ENCODE measurements around the gene PLXNC1.

PLXNC1 gene

GRCh38 chr12:94157981-94158411 is 9.6 kb downstream of the PLXNC1 start:
- ChIA-PET CTCF (no interaction called here), POLR2A (no interaction called here)
- TF ChIP-seq SP1 (IDR thresholded peaks at IDR 0.05) (no peak), ELF4 (IDR thresholded peaks at IDR 0.05) (no peak), ARNT (IDR thresholded peaks at IDR 0.05) (no peak)
- DNase-seq (ENCODE audit: extremely low spot score), result no peak

GRCh38 chr12:94158666-94159065 is 10.3 kb downstream of the PLXNC1 start:
- ChIA-PET CTCF (no interaction called here), POLR2A (no interaction called here)
- TF ChIP-seq BHLHE40 (IDR thresholded peaks at IDR 0.05; ENCODE audit: borderline replicate concordance) (no peak), L3MBTL2 (conservative IDR thresholded peaks at IDR 0.05) (no peak), LEF1 (IDR thresholded peaks at IDR 0.05; ENCODE audit: borderline replicate concordance) (no peak), PKNOX1 (IDR thresholded peaks at IDR 0.05) (no peak), ARNT (IDR thresholded peaks at IDR 0.05) (no peak), NFRKB (IDR thresholded peaks at IDR 0.05) (no peak), ZNF384 (IDR thresholded peaks at IDR 0.05) (no peak), HDGF (IDR thresholded peaks at IDR 0.05; ENCODE audit: borderline replicate concordance) (no peak), FOXK2 (IDR thresholded peaks at IDR 0.05) (no peak), TARDBP (IDR thresholded peaks at IDR 0.05) (no peak), FOXM1 (IDR thresholded peaks at IDR 0.05; ENCODE audit: borderline replicate concordance) (no peak), SUZ12 (IDR thresholded peaks at IDR 0.05) (no peak), ELF4 (IDR thresholded peaks at IDR 0.05) (no peak), FOXA1 (IDR thresholded peaks at IDR 0.05) (no peak), CTBP1 (IDR thresholded peaks at IDR 0.05; ENCODE audit: borderline replicate concordance) (no peak)
- DNase-seq (ENCODE audit: extremely low spot score), result no peak

GRCh38 chr12:94162108-94162507 is 13.7 kb downstream of the PLXNC1 start:
- ChIA-PET CTCF (no interaction called here), POLR2A (no interaction called here)
- no peak for TF ChIP-seq HDGF (IDR thresholded peaks at IDR 0.05; ENCODE audit: borderline replicate concordance)
- TF ChIP-seq PKNOX1 (IDR thresholded peaks at IDR 0.05), result no peak
- no peak for TF ChIP-seq SP1 (IDR thresholded peaks at IDR 0.05)
- TF ChIP-seq SUZ12 (IDR thresholded peaks at IDR 0.05), result no peak
- TF ChIP-seq FOXK2 (IDR thresholded peaks at IDR 0.05), result no peak
- no peak for TF ChIP-seq ELF4 (IDR thresholded peaks at IDR 0.05)
- TF ChIP-seq TARDBP (IDR thresholded peaks at IDR 0.05), result no peak
- no peak for TF ChIP-seq FOXM1 (IDR thresholded peaks at IDR 0.05; ENCODE audit: borderline replicate concordance)
- no peak for TF ChIP-seq FOXA1 (IDR thresholded peaks at IDR 0.05)
- no peak for TF ChIP-seq CTBP1 (IDR thresholded peaks at IDR 0.05; ENCODE audit: borderline replicate concordance)
- TF ChIP-seq ARNT (IDR thresholded peaks at IDR 0.05), result no peak
- TF ChIP-seq ZNF384 (IDR thresholded peaks at IDR 0.05), result no peak
- DNase-seq (ENCODE audit: extremely low spot score), result no peak

- no peak for TF ChIP-seq PKNOX1 (IDR thresholded peaks at IDR 0.05)
- no peak for TF ChIP-seq LEF1 (IDR thresholded peaks at IDR 0.05; ENCODE audit: borderline replicate concordance)
- no peak for TF ChIP-seq SP1 (IDR thresholded peaks at IDR 0.05)
- TF ChIP-seq L3MBTL2 (conservative IDR thresholded peaks at IDR 0.05), result no peak
- TF ChIP-seq FOXA1 (IDR thresholded peaks at IDR 0.05), result no peak
- TF ChIP-seq ELF4 (IDR thresholded peaks at IDR 0.05), result no peak
- TF ChIP-seq FOXK2 (IDR thresholded peaks at IDR 0.05), result no peak
- TF ChIP-seq ARNT (IDR thresholded peaks at IDR 0.05), result no peak
- TF ChIP-seq BHLHE40 (IDR thresholded peaks at IDR 0.05; ENCODE audit: borderline replicate concordance), result no peak
- no peak for TF ChIP-seq HDGF (IDR thresholded peaks at IDR 0.05; ENCODE audit: borderline replicate concordance)
- ChIA-PET CTCF (no interaction called here), POLR2A (no interaction called here)
- DNase-seq (ENCODE audit: extremely low spot score), result no peak
Observed at GRCh38 chr12:94163850-94164249, 15.5 kb downstream of the PLXNC1 start.

- DNase-seq (ENCODE audit: extremely low spot score), result no peak
- TF ChIP-seq TARDBP (IDR thresholded peaks at IDR 0.05) (no peak), LEF1 (IDR thresholded peaks at IDR 0.05; ENCODE audit: borderline replicate concordance) (no peak), ELF4 (IDR thresholded peaks at IDR 0.05) (no peak), FOXK2 (IDR thresholded peaks at IDR 0.05) (no peak), PKNOX1 (IDR thresholded peaks at IDR 0.05) (no peak), L3MBTL2 (conservative IDR thresholded peaks at IDR 0.05) (no peak), SP1 (IDR thresholded peaks at IDR 0.05) (no peak), BHLHE40 (IDR thresholded peaks at IDR 0.05; ENCODE audit: borderline replicate concordance) (no peak), ARNT (IDR thresholded peaks at IDR 0.05) (no peak), FOXM1 (IDR thresholded peaks at IDR 0.05; ENCODE audit: borderline replicate concordance) (no peak), HDGF (IDR thresholded peaks at IDR 0.05; ENCODE audit: borderline replicate concordance) (no peak), SUZ12 (IDR thresholded peaks at IDR 0.05) (no peak), ZNF384 (IDR thresholded peaks at IDR 0.05) (no peak), NFRKB (IDR thresholded peaks at IDR 0.05) (no peak), CTBP1 (IDR thresholded peaks at IDR 0.05; ENCODE audit: borderline replicate concordance) (no peak), FOXA1 (IDR thresholded peaks at IDR 0.05) (no peak)
- ChIA-PET POLR2A (no interaction called here), CTCF (no interaction called here)
Observed at GRCh38 chr12:94165138-94165537, 16.8 kb downstream of the PLXNC1 start.

GRCh38 chr12:94165670-94166364 is 17.4 kb downstream of the PLXNC1 start:
- POLR2A ChIA-PET, result no interaction called here
- CTCF ChIA-PET, result interaction anchor here (1.0 kb wide), 1 partner anchor 64 kb away, joined by 3 read pairs; no protein-coding TSS in a partner anchor
- DNase-seq (ENCODE audit: extremely low spot score), result no peak
- TF ChIP-seq ARNT (IDR thresholded peaks at IDR 0.05), result no peak
- TF ChIP-seq FOXM1 (IDR thresholded peaks at IDR 0.05; ENCODE audit: borderline replicate concordance), result no peak
- TF ChIP-seq CTBP1 (IDR thresholded peaks at IDR 0.05; ENCODE audit: borderline replicate concordance), result no peak
- no peak for TF ChIP-seq ZNF384 (IDR thresholded peaks at IDR 0.05)
- TF ChIP-seq FOXA1 (IDR thresholded peaks at IDR 0.05), result no peak
- no peak for TF ChIP-seq LEF1 (IDR thresholded peaks at IDR 0.05; ENCODE audit: borderline replicate concordance)
- no peak for TF ChIP-seq ELF4 (IDR thresholded peaks at IDR 0.05)
- TF ChIP-seq FOXK2 (IDR thresholded peaks at IDR 0.05), result no peak
- no peak for TF ChIP-seq PKNOX1 (IDR thresholded peaks at IDR 0.05)
